Upper lobe of left lung (tissue), 6 donors: ENCODE data around the gene PDYN. TPM values are rescaled to one million over a fixed set of nuclear protein-coding genes. Genes with fewer than 3 reads are reported as not detected.
A peak's percentile ranks its signal among the peaks of the same experiment; 100 is the strongest.

ENCODE experiments used
- ATAC-seq, 2 donors: fragments of 200-7000 bp; cut with Tn5 transposase; one replicate each; pipeline ENCODE4 v1.9.1; 2022; ENCODE audit warnings: mild to moderate bottlenecking in 2 of 2, moderate library complexity in 2 of 2; ENCODE audit not compliant: low FRiP score in 2 of 2
- DNase-seq, 2 donors: peaks; one replicate each; pipeline ENCODE4 v3.0.0-alpha.2; 2019 to 2020
- H3K27ac ChIP-seq, 4 donors: fragments of 200-600 bp; sonication (generic); one replicate each; pipeline ENCODE4 v1.5.1; 2016 to 2019
- H3K27me3 ChIP-seq, 4 donors: fragments of 200-600 bp; sonication (generic); one replicate each; pipeline ENCODE4 v1.5.1; 2017 to 2019
- H3K36me3 ChIP-seq, 4 donors: fragments of 200-600 bp; sonication (generic); one replicate each; pipeline ENCODE4 v1.5.1; 2016 to 2019
- H3K4me1 ChIP-seq, 4 donors: fragments of 200-600 bp; sonication (generic); one replicate each; pipeline ENCODE4 v1.5.1; 2018 to 2019
- H3K4me3 ChIP-seq, 4 donors: fragments of 200-600 bp; sonication (generic); one replicate each; pipeline ENCODE4 v1.5.1; 2017 to 2019; ENCODE audit warnings: mild to moderate bottlenecking in 2 of 4, moderate library complexity in 1 of 4
- H3K9me3 ChIP-seq, 4 donors: fragments of 200-600 bp; sonication (generic); one replicate each; pipeline ENCODE4 v1.5.1; 2018 to 2019
- CTCF ChIP-seq, 6 experiments: fragments of 450-650 bp in 4 of 6; fragments of 200-600 bp in 2 of 6; sonication (generic) in 2 of 6; IDR thresholded peaks; one replicate each; pipeline ENCODE4 v1.5.1; 2016 to 2019; ENCODE audit warnings: antibody characterized with exemption in 6 of 6
- EP300 ChIP-seq, 4 donors: sonication (generic); formaldehyde crosslinking; IDR thresholded peaks; one replicate each; pipeline ENCODE4 v1.5.1; 2017; ENCODE audit warnings: antibody characterized with exemption in 4 of 4, control low read depth in 2 of 4
- POLR2A ChIP-seq, 4 donors: fragments of 450-650 bp; IDR thresholded peaks; one replicate each; pipeline ENCODE4 v1.5.1; 2016 to 2017; ENCODE audit warnings: antibody characterized with exemption in 4 of 4, mild to moderate bottlenecking in 2 of 4
- POLR2AphosphoS5 ChIP-seq, 2 donors: sonication (generic); formaldehyde crosslinking; IDR thresholded peaks; one replicate each; pipeline ENCODE4 v1.5.1; 2017; ENCODE audit warnings: antibody characterized with exemption in 2 of 2
- WGBS, 2 donors: methylation state at CpG; one replicate each; pipeline ENCODE4 v1.1.5; 2017 to 2018; 5-methylcytosine and 5-hydroxymethylcytosine counted together
- total RNA-seq, 6 donors: library from RNA; depleted of rRNA in 4 of 6; stranded (reverse); fragments of >200 nt in 4 of 6; gene quantifications; one replicate each; pipeline versions ENCODE4 v1.1.0 to v1.2.1, GENCODE V29; 2016 to 2021
- donor health status: DM: no; HTN: no; CAD: no; lungs with moderate emphysema.
- donor health status: DM: no; HTN: yes; CAD: no; lungs with severe emphysema.

Gene PDYN
- total RNA-seq, 6 donors from 2014 or later: not detected

- 42 to 50% methylated on average over 2 of the region's 2 CpGs for whole genome bisulfite sequencing, 2 donors
- no peak overlapping the region for H3K4me3 ChIP-seq
- DNase-seq: no peak
- no peaks in the 10 kb centered on the region for H3K36me3 ChIP-seq
- no peak for TF ChIP-seq POLR2AphosphoS5 (IDR thresholded peaks at IDR 0.05)
- no peak for TF ChIP-seq EP300 (IDR thresholded peaks at IDR 0.05)
- TF ChIP-seq POLR2A (IDR thresholded peaks at IDR 0.05): no peak
- no peak for TF ChIP-seq CTCF (IDR thresholded peaks at IDR 0.05)
- peak overlapping the region in 1 of 4 donors; percentile 40 for H3K27ac ChIP-seq
- no peaks in the 10 kb centered on the region for H3K9me3 ChIP-seq
- peaks cover 15 to 31% (median 22%) of the 10 kb centered on the region in 4 donors for H3K4me1 ChIP-seq
- no peak for ATAC-seq
- H3K27me3 ChIP-seq: peaks cover 0 to 3% (median 0%) of the 10 kb centered on the region in 4 donors
Measured at GRCh38 chr20:1949347-1950100, 44.3 kb downstream of the PDYN start.

- Histone ChIP-seq H3K27ac (peak overlapping the region in 3 of 4 donors; percentile 49 to 86 (median 77)), H3K27me3 (peaks cover 0 to 3% (median 0%) of the 10 kb centered on the region in 4 donors), H3K9me3 (no peaks in the 10 kb centered on the region), H3K36me3 (no peaks in the 10 kb centered on the region), H3K4me1 (peaks cover 24 to 38% (median 31%) of the 10 kb centered on the region in 4 donors), H3K4me3 (peak overlapping the region in 2 of 4 donors; percentile 23 to 25)
- TF ChIP-seq EP300 (IDR thresholded peaks at IDR 0.05): no peak
- no peak for ATAC-seq
- DNase-seq: no peak
- WGBS, 2 donors: 52 to 61% methylated on average over 13 of the region's 14 CpGs
Measured at GRCh38 chr20:1947535-1947846, 46.4 kb downstream of the PDYN start.

GRCh38 chr20:1946762-1947534 is 46.9 kb downstream of the PDYN start:
- TF ChIP-seq POLR2AphosphoS5 (IDR thresholded peaks at IDR 0.05) (peak; percentile 18 to 76), CTCF (IDR thresholded peaks at IDR 0.05) (no peak), POLR2A (IDR thresholded peaks at IDR 0.05) (peak in 1 of 4 donors; percentile 63), EP300 (IDR thresholded peaks at IDR 0.05) (peak in 1 of 4 donors; percentile 38)
- H3K27me3 ChIP-seq: peaks cover 0 to 3% (median 0%) of the 10 kb centered on the region in 4 donors
- H3K4me3 ChIP-seq: peak overlapping the region in 2 of 4 donors; percentile 23 to 25
- H3K36me3 ChIP-seq: no peaks in the 10 kb centered on the region
- 21 to 23% methylated on average over 22 to 39 of the region's 39 CpGs for WGBS, 2 donors
- H3K27ac ChIP-seq: peak overlapping the region; percentile 37 to 86 (median 63)
- DNase-seq: peak; percentile 56 to 78
- H3K4me1 ChIP-seq: peaks cover 24 to 38% (median 31%) of the 10 kb centered on the region in 4 donors
- peak in 1 of 2 donors; percentile 57 for ATAC-seq
- H3K9me3 ChIP-seq: no peaks in the 10 kb centered on the region

GRCh38 chr20:1946442-1946761 is 47.5 kb downstream of the PDYN start:
- H3K4me1 ChIP-seq: peaks cover 24 to 39% (median 32%) of the 10 kb centered on the region in 4 donors
- H3K9me3 ChIP-seq: no peaks in the 10 kb centered on the region
- peak in 1 of 2 donors; percentile 59 for ATAC-seq
- no peak for DNase-seq
- H3K4me3 ChIP-seq: no peak overlapping the region
- peaks cover 0 to 3% (median 0%) of the 10 kb centered on the region in 4 donors for H3K27me3 ChIP-seq
- TF ChIP-seq CTCF (IDR thresholded peaks at IDR 0.05) (no peak), EP300 (IDR thresholded peaks at IDR 0.05) (no peak)
- 50 to 54% methylated on average over 7 of the region's 7 CpGs for WGBS, 2 donors
- H3K27ac ChIP-seq: peak overlapping the region; percentile 76 to 87 (median 85)
- H3K36me3 ChIP-seq: no peaks in the 10 kb centered on the region

GRCh38 chr20:1945660-1946059 is 48.2 kb downstream of the PDYN start:
- H3K27ac ChIP-seq: peak overlapping the region; percentile 76 to 87 (median 85)

More at GRCh38 chr20:1945660-1946059, 48.2 kb downstream of the PDYN start:
- TF ChIP-seq POLR2AphosphoS5 (IDR thresholded peaks at IDR 0.05) (no peak), POLR2A (IDR thresholded peaks at IDR 0.05) (no peak), CTCF (IDR thresholded peaks at IDR 0.05) (no peak), EP300 (IDR thresholded peaks at IDR 0.05) (no peak)
- DNase-seq (no peak), ATAC-seq (no peak)
- peaks cover 0 to 3% (median 0%) of the 10 kb centered on the region in 4 donors for H3K27me3 ChIP-seq
- no peaks in the 10 kb centered on the region for H3K36me3 ChIP-seq
- H3K4me1 ChIP-seq: peaks cover 24 to 46% (median 35%) of the 10 kb centered on the region in 4 donors
- no peaks in the 10 kb centered on the region for H3K9me3 ChIP-seq
- no peak overlapping the region for H3K4me3 ChIP-seq
- WGBS, 2 donors: 56 to 67% methylated on average over 7 of the region's 7 CpGs
